GM19099 (cell line): Measurements from ENCODE around the gene SLC44A3.

Experiments used
- POLR2A ChIP-seq: IDR thresholded peaks from 3 replicates; pipeline ENCODE4 v1.6.1; 2011; ENCODE audit warnings: low read depth; ENCODE audit not compliant: insufficient read length; ENCODE audit errors: extremely low read depth

SLC44A3 gene

GRCh38 chr1:94819945-94820746 lies at the start of gene SLC44A3:
SLC44A3 (plus strand) TSS chr1:94820357; CDS start chr1:94820452, 95 bp downstream.
- TF ChIP-seq POLR2A = no peak

GRCh38 chr1:94772230-94772641 lies 47.9 kb upstream of the SLC44A3 start:
- no peak for TF ChIP-seq POLR2A

GRCh38 chr1:94772845-94773244 lies 47.3 kb upstream of the SLC44A3 start:
- no peak for TF ChIP-seq POLR2A

GRCh38 chr1:94773296-94773809 lies 46.8 kb upstream of the SLC44A3 start:
- no peak for TF ChIP-seq POLR2A

- TF ChIP-seq POLR2A = no peak
These were observed 46.2 kb upstream of the SLC44A3 start for GRCh38 chr1:94773931-94774422.

GRCh38 chr1:94776474-94776873 lies 43.7 kb upstream of the SLC44A3 start:
- no peak for TF ChIP-seq POLR2A

- TF ChIP-seq POLR2A = no peak
These were observed 42.9 kb upstream of the SLC44A3 start for GRCh38 chr1:94777281-94777680.

GRCh38 chr1:94778808-94779207 lies 41.3 kb upstream of the SLC44A3 start:
- TF ChIP-seq POLR2A = no peak

GRCh38 chr1:94783342-94784189 lies 36.6 kb upstream of the SLC44A3 start:
- no peak for TF ChIP-seq POLR2A

GRCh38 chr1:94784190-94784515 lies 36.0 kb upstream of the SLC44A3 start:
- TF ChIP-seq POLR2A = no peak

- TF ChIP-seq POLR2A = no peak
These were observed 32.5 kb upstream of the SLC44A3 start for GRCh38 chr1:94787691-94788090.

- no peak for TF ChIP-seq POLR2A
These were observed 29.9 kb upstream of the SLC44A3 start for GRCh38 chr1:94790246-94790645.

GRCh38 chr1:94790670-94791069 lies 29.5 kb upstream of the SLC44A3 start:
- TF ChIP-seq POLR2A = no peak

GRCh38 chr1:94792473-94793295 lies 27.5 kb upstream of the SLC44A3 start:
- TF ChIP-seq POLR2A = no peak

- no peak for TF ChIP-seq POLR2A
These were observed 26.9 kb upstream of the SLC44A3 start for GRCh38 chr1:94793296-94793656.
